NCI-H2081 (cell line): Measurements from ENCODE around the gene LAMC2.

Experiments used
- DNase-seq, 2 experiments: peaks; one replicate each; lab custom pipeline; 2025; lab: John Stamatoyannopoulos, UW

Gene LAMC2

GRCh38 chr1:183173828-183174227, 12.2 kb upstream of the LAMC2 start:
- DNase-seq: no peak

DNA sequence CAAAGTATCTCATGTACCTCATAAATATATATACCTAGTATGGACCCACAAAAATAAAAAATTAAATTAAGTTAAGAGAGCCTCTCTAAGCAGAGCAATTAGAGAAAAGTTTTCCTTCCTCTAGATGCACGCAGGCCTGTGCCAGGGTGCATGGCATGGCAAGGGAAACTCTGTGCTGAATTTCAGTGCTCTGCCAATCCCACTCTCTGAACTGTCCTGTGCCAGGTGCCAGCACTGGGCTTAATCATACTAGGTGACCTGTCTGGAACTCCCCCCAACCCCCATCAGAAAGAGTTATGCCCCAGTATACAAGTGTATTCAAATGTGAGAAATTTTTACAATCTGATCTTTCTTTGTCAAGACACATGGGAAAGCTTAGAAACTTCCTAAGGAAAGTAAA, 10.4 kb upstream of the LAMC2 start:
- no peak for DNase-seq

DNA sequence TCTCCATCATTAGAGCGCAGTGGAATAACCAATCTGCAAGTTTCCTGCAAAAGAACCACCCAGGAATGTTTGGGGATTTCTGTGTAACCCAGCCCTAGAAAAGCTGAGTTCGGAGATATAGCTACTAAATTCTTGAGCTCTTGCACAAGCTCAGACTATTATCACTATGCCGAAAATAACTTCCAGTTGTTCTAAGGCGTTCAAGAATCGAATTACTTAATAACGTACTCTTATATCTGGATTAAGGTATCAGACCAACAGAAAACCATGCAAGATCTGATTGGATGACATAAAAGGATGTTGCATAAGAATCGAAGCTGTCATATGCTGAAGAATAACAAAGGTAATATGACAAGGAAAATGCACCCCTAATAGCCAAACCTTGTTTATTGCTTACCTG, 7.5 kb upstream of the LAMC2 start:
- DNase-seq: no peak

DNA sequence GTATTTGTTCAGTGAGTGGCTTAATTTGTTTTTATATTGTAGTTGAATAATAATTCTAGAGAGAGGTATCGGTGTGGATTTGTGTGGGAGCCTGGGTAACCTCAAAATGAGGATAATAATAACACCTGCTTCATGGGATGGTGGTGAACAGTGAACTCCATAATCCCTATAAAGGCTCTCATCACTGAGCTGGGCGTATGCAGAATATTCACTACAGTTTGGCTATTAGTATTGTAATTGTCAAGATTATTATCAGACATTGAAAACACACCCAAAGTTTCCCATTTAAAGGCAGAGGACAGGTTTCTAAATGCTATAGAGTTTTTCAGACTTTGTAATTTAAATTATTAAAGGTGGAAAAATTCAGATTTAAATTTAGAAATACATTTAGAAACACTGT, 7.0 kb upstream of the LAMC2 start:
- DNase-seq: no peak

DNA sequence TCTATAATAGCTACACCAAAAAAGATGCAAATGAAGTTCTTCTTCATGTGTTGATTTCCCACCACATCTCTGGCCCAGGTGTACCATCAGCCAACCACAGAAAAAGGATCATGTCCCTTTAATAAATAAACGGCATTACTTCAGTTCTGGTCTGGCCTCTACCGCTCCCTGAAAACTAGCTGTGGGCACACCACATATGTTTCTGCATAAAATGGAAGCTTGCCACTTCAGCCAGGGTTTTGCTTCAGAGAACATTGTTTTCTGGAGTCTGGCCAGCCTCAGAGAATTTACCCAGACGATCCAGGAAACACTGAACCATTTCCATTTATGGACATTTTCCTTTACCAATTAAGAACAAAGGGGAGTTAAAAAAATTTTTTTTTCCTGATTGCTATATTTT, 5.8 kb upstream of the LAMC2 start:
- DNase-seq: peak in 1 of 2 experiments; percentile 52

DNA sequence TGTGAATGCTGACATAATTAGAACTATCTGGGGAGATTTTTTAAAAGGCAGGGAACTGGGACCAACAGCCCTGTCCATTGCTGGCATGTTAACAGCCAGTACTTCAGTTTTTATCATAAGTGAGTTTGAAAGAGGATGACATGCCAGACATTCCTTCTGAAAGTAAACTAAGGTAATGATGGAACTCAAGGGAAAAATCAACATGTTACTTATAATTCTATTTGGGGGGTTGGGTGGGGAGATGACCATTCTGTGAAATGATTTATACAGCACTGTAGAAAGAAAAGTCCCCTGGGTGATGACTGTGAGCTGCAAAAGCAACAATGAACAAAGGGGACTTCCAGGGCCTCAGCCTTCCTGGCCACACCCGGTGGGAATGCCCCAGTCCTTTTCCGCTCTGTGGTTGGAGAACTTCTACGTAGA, 5.4 kb upstream of the LAMC2 start:
- no peak for DNase-seq

GRCh38 chr1:183186841-183187240, 777 bp downstream of the LAMC2 start:
- DNase-seq: no peak

DNA sequence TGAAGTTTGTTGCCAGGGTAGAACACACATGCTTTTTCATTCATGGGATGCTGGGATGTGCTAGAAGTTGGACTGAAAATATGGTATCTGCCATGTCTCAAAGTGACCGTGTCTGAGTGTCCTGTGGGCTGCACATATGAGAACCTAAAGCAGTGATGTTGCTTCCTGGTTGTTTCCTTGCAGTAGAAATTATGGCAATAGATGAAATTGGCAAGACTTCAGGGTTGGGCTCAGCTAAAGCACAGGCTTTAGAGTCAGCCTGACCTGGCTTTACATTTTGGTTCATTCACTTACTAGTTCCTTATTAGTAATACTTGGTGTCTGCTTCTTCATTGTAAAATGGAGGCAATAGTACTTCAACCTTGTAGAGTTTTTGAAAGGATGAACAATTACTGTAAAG, 2.2 kb downstream of the LAMC2 start:
- DNase-seq: no peak

GRCh38 chr1:183191833-183192232, 5.8 kb downstream of the LAMC2 start:
- DNase-seq: no peak

- DNase-seq: no peak
These were observed 8.0 kb downstream of the LAMC2 start for GRCh38 chr1:183193963-183194525.

DNA sequence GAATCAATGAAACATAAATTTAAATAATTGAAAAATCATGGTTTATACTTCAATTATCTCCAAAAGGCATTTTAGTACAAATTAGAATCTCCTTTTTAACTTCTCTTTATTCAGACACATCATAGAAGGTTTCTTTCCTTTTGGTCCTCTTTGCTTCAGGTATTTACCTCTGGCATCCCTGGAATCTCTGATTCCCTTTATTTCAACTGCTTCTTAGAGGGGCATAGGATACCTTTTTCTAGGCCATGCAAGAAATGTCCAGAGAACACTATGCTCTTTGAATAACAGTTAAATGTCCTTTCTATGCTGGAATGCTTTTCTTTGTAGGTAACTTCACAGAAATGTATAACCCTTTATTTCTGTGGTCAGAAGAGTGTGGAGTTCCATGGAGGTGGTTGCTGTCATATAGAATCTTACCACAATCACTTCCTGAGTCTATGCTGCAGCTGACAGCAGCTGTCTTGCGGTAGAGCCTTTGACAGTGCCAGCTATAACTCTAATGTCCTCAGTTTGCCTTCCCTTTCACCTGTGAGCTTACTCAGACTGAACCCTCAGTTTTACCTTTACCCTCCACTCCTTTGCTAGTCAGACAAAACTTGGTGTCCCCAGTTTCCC, 8.6 kb downstream of the LAMC2 start:
- no peak for DNase-seq

- DNase-seq: no peak
These were observed 9.1 kb downstream of the LAMC2 start for GRCh38 chr1:183195142-183195574.

GRCh38 chr1:183197762-183198161, 11.7 kb downstream of the LAMC2 start:
- no peak for DNase-seq

GRCh38 chr1:183198463-183198862, 12.4 kb downstream of the LAMC2 start:
- DNase-seq: no peak

DNA sequence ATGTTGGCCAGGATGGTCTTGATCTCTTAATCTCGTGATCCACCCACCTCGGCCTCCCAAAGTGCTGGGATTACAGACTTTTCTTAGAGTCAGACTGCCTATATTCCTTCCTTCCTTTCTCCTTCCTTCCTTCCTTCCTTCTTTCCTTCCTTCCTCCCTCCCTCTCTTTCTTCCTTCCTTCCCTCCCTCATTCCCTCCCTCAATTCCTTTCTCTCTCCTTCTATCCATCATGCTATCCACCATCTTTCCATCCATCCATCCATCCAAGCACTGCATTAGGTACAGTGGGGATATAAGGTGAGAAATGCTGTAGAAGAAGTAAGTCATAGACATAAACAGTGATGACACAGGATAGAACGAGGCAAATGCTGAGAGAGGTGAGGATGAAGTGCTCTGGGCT, 13.2 kb downstream of the LAMC2 start:
- no peak for DNase-seq

DNA sequence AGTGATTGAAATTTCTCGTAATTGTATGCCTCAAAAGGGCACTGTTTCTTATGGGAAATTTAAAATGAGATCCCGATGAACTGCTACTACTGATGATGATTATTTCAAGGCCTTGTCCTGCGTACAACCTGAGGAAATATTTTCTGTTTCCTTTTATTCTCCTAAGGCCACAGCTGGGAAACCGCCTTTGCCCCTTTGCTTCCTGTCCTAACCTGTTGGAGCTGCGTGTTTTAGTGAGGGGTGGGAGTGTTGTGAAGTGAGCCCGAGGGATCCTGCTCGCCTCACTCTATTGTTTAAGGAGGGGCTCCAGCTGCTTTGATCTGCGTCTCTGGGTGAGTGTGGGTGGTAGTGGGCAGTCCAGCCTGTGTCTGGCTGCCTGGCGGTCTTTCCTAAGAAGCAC, 14.4 kb downstream of the LAMC2 start:
- DNase-seq: no peak

- DNase-seq: no peak
These were observed 17.0 kb downstream of the LAMC2 start for GRCh38 chr1:183203094-183203493.

DNA sequence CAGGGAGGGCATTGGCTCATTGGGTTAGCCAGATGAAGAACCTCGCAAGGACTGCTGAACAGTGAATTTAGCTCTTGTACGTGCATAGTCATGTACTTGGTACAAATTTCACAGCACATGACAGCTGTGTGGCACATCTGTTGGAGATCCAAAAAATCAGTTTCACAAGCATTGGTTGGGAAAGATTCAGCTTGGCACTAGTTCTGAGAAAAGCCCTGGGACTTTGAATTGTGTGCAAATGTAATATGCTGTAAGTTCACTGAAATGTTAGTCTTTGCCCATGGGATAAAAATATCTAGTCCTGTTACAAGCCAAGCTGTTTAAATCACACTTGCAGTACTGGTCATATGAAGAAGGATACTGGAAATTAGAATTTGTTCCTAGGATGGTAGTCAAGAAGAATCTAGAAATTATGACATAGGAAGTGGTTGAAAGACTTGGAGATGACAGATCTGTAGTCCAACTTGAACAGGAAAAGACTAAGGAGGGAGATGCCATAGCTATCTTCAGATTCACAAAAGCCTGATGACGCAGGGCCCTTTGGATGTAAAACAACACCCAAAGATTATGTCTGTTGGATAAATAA, 19.2 kb downstream of the LAMC2 start:
- DNase-seq: no peak

DNA sequence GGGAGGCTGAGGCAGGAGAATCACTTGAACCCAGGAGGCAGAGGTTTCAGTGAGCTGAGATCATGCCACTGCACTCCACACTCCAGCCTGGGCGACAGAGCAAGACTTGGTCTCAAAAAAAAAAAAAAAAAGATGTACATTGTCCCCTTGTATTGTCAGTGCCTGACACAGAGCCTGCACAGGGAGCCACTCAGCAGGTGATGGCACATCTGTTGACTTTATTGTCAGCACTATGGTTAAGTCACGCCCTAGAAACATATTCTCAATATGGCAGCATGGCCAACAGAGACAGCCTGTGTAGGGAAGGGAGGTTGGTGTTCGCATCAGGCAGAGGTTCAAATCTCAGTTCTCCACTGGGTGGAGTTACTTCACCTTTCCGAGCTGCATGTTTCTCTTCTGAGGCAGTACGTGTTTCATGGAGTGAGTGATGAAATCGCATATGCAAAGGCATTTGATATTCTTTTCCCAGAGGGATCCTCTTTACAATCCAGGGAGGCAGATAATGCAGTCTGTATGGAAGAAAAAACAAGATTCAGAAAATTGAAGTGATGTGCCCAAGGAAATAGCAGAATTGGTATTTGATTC, 20.6 kb downstream of the LAMC2 start:
- no peak for DNase-seq

GRCh38 chr1:183209533-183210158, 23.6 kb downstream of the LAMC2 start:
- DNase-seq: no peak

- DNase-seq: no peak
These were observed 24.6 kb downstream of the LAMC2 start for GRCh38 chr1:183210681-183211080.

DNA sequence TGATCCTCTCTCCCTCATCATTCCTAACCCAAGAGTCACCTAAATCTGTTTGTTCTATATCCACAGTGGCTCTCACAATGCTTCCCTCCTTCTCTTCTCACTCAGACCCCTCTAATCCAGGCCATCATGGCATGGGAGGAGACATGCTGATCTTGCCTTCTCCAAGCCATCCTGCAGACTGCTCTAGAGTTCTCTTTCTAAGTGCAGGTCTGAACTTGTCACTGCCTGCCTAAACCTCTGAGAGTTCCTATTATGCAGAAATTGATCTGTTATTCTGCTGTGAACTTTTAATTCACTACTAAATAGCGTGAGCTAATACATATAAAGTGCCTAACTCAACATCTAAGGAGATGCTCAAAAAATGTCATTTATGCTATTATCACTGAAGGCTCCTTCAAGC, 26.8 kb downstream of the LAMC2 start:
- no peak for DNase-seq
